Ishikawa (cell line): ENCODE measurements around the gene AP2M1.

ENCODE experiments used
- CEBPB ChIP-seq: IDR thresholded peaks from 2 replicates; pipeline ENCODE4 v1.6.1; 2012
- CREB1 ChIP-seq: IDR thresholded peaks from 2 replicates; pipeline ENCODE4 v1.6.1; 2012; ENCODE audit warnings: low read depth
- EGR1 ChIP-seq: IDR thresholded peaks from 2 replicates; pipeline ENCODE4 v1.6.1; 2012
- EP300 ChIP-seq: IDR thresholded peaks from 2 replicates; pipeline ENCODE4 v1.6.1; 2012; ENCODE audit warnings: borderline replicate concordance
- FOXM1 ChIP-seq: IDR thresholded peaks from 2 replicates; pipeline ENCODE4 v1.6.1; 2012; ENCODE audit warnings: low read depth, borderline replicate concordance
- NFIC ChIP-seq: IDR thresholded peaks from 2 replicates; pipeline ENCODE4 v1.6.1; 2012
- RAD21 ChIP-seq: IDR thresholded peaks from 2 replicates; pipeline ENCODE4 v1.6.1; 2012; ENCODE audit warnings: low read depth
- TAF1 ChIP-seq: IDR thresholded peaks from 2 replicates; pipeline ENCODE4 v1.6.1; 2012; ENCODE audit warnings: low read depth, mild to moderate bottlenecking
- TCF12 ChIP-seq: IDR thresholded peaks from 2 replicates; pipeline ENCODE4 v1.6.1; 2012; ENCODE audit warnings: low read depth
- TEAD4 ChIP-seq: IDR thresholded peaks from 2 replicates; pipeline ENCODE4 v1.6.1; 2012
- YY1 ChIP-seq: IDR thresholded peaks from 2 replicates; pipeline ENCODE4 v1.6.1; 2012; ENCODE audit warnings: low read depth
- ZBTB7A ChIP-seq: IDR thresholded peaks from 2 replicates; pipeline ENCODE4 v1.6.1; 2012; ENCODE audit warnings: low read depth
- TF ChIP-seq, protein P1 (sequence below): IDR thresholded peaks from 2 replicates; pipeline ENCODE4 v1.6.1; 2012
- TF ChIP-seq, protein P2 (sequence below): IDR thresholded peaks from 2 replicates; pipeline ENCODE4 v1.6.1; 2012
- TF ChIP-seq, protein P3 (sequence below): IDR thresholded peaks from 2 replicates; pipeline ENCODE4 v1.6.1; 2012; ENCODE audit warnings: low read depth, mild to moderate bottlenecking

AP2M1 gene

DNA sequence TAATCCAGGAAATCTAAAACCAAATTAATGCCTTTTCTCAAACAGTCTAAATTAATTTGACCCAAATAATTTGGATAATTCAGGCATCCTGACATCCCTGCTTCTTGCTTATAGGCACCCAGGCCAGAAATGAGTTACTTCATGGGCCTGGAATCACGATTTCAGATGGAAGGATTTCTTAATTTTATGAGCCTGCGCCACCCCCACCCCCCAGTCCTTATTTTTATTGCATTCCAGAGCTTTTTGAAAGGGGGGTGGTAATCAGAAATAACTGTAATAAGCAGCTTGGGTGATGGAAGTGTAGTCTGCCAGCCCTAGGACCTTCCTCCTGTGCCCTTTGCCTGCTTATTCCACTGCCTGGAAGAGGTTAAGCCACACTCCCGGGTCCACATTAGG is 1.3 kb downstream of the AP2M1 start:
- TF ChIP-seq TEAD4 (no peak), YY1 (no peak), EP300 (no peak), TAF1 (no peak), CEBPB (no peak), TCF12 (no peak), EGR1 (no peak), ZBTB7A (no peak), CREB1 (no peak), FOXM1 (no peak), NFIC (no peak), RAD21 (no peak)
- TF ChIP-seq, protein P1, sequence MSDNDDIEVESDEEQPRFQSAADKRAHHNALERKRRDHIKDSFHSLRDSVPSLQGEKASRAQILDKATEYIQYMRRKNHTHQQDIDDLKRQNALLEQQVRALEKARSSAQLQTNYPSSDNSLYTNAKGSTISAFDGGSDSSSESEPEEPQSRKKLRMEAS = no peak
- TF ChIP-seq, protein P2, sequence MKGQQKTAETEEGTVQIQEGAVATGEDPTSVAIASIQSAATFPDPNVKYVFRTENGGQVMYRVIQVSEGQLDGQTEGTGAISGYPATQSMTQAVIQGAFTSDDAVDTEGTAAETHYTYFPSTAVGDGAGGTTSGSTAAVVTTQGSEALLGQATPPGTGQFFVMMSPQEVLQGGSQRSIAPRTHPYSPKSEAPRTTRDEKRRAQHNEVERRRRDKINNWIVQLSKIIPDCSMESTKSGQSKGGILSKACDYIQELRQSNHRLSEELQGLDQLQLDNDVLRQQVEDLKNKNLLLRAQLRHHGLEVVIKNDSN = no peak
- TF ChIP-seq, protein P3, sequence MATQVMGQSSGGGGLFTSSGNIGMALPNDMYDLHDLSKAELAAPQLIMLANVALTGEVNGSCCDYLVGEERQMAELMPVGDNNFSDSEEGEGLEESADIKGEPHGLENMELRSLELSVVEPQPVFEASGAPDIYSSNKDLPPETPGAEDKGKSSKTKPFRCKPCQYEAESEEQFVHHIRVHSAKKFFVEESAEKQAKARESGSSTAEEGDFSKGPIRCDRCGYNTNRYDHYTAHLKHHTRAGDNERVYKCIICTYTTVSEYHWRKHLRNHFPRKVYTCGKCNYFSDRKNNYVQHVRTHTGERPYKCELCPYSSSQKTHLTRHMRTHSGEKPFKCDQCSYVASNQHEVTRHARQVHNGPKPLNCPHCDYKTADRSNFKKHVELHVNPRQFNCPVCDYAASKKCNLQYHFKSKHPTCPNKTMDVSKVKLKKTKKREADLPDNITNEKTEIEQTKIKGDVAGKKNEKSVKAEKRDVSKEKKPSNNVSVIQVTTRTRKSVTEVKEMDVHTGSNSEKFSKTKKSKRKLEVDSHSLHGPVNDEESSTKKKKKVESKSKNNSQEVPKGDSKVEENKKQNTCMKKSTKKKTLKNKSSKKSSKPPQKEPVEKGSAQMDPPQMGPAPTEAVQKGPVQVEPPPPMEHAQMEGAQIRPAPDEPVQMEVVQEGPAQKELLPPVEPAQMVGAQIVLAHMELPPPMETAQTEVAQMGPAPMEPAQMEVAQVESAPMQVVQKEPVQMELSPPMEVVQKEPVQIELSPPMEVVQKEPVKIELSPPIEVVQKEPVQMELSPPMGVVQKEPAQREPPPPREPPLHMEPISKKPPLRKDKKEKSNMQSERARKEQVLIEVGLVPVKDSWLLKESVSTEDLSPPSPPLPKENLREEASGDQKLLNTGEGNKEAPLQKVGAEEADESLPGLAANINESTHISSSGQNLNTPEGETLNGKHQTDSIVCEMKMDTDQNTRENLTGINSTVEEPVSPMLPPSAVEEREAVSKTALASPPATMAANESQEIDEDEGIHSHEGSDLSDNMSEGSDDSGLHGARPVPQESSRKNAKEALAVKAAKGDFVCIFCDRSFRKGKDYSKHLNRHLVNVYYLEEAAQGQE = no peak

DNA sequence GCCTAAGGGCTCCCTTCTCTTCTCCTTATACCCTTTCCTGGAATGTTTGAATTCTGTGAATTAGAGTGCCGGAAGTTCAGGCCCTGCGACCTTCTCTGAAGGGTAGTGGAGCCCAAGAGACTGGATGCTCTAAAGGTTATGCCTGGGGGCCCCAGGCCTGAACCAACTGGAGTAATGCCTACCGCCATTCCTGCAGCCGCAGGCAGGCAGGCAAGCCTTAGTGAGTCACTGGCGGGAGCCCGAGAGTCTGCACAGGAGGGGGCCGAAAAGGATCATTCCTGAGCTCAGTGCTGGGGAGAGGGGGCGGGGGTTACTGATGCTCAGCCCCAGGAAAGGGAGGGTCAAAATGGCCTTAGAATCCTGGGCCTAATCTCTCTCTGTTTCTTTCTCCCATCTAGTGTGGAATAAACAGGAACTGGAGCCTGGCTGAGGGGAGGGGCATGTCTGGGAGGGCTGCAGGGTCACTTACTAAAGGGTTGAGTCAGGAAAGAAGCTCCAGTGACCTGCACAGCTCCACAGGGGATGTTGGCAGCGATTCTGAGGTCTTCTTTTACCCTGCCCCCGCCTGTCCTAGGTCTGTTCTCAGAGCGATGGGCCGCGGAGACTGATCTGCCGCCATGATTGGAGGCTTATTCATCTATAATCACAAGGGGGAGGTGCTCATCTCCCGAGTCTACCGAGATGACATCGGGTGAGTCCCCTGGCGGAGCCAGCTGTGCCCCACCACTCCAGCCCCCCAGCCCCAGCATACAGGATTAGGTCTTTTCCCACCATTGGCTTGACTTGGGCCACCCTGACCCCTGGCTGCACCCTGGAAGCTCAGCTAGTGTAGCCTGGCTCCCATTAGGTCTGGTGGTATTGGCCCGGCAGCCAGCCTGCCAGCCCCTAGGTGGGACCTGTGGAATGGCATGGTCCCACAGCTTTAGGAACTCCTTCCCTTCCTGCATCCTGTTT is 2.0 kb downstream of the AP2M1 start:
- TF ChIP-seq TEAD4 (0 out of 2 replicates have a peak, but pooled peaks have one; percentile 31), RAD21 (no peak; the same call in 1 of the 2 replicates), TCF12 (0 out of 2 replicates have a peak, but pooled peaks have one; percentile 23), YY1 (peak; percentile 85)
- TF ChIP-seq, protein P3 = no peak
- TF ChIP-seq, protein P1 = no peak; the same call in 1 of the 2 replicates
- TF ChIP-seq, protein P2 = no peak

DNA sequence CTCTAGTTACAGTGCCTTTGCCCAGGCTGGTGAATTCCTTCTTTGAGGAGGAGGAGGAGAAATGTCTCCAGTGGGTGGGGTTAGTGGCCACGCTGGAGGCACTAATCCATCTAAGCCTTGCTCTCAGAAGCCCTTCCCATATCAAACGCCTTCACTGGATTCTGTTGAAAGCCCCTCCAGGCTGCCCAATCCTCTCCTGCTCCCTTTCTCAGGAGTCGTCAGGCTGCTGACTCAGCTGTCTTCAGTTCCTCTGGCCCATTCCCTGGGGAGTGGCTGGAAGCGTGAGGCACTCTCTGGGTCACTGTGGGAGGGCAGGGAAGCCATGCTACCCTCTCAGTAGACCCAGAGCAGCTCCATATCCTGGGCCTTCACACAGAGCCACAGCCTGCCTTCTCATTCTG is 2.7 kb downstream of the AP2M1 start:
- TF ChIP-seq, protein P2 = no peak
- TF ChIP-seq RAD21 = no peak
- no peak for TF ChIP-seq CEBPB
- TF ChIP-seq, protein P1 = no peak
- TF ChIP-seq CREB1 = no peak
- no peak for TF ChIP-seq EP300
- TF ChIP-seq FOXM1 = no peak
- TF ChIP-seq YY1 = no peak
- TF ChIP-seq ZBTB7A = no peak
- no peak for TF ChIP-seq TCF12

DNA sequence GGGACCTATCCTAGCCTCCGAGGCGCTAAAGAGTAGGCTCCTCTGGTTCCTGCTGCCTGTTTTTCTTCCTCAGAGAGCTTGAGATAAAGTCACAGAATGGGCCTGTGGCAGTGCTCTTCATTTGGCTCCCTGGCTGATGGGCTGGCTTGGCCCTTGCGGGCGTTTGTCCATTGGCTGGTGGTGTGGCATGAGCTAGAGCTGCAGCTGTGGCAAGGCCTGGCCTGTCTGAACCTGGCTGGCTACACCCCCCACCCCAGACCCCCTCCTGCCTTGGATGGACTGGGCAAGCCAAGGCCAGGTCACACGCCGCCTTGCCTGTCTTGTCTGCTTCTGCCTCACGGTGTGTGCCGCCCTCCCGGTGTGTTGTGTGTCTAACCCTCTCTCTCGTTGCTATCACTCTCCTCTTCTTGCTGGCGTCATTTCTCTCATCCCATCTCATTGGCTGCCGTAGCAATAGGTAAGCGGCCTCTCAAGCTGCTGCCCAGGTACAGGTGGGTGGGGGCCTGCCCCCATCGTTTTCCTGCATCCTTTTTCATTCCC is 3.2 kb downstream of the AP2M1 start:
- TF ChIP-seq NFIC (no peak), TCF12 (no peak), YY1 (no peak), ZBTB7A (no peak), RAD21 (no peak), EGR1 (no peak), CEBPB (no peak), TAF1 (no peak), EP300 (no peak), TEAD4 (no peak), CREB1 (no peak), FOXM1 (no peak)
- TF ChIP-seq, protein P3 = no peak
- TF ChIP-seq, protein P1 = no peak
- TF ChIP-seq, protein P2 = no peak
